Right renal cortex interstitium (tissue), 3 donors: ENCODE data around the gene MCOLN1. TPM values are rescaled to one million over a fixed set of nuclear protein-coding genes. Genes with fewer than 3 reads are reported as not detected.

ENCODE experiments used
- DNase-seq, 3 donors: peaks; one replicate each; pipeline ENCODE4 v3.0.0-alpha.2; 2013; ENCODE audit warnings: low read depth in 3 of 3, low spot score in 2 of 3
- polyA plus RNA-seq, 3 donors: library from polyadenylated mRNA; unstranded; fragments of 120-200 nt; gene quantifications; one replicate each; pipeline ENCODE4 v1.2.1, GENCODE V29; 2013; ENCODE audit not compliant: insufficient read length in 3 of 3

MCOLN1 gene
- polyA plus RNA-seq, 3 donors = 13.5 to 15.0 (median 13.9) TPM

- no peak for DNase-seq
Observed at GRCh38 chr19:7540761-7541474, 18.5 kb downstream of the MCOLN1 start.

- no peak for DNase-seq
Observed at GRCh38 chr19:7541475-7541824, 19.0 kb downstream of the MCOLN1 start.

DNA sequence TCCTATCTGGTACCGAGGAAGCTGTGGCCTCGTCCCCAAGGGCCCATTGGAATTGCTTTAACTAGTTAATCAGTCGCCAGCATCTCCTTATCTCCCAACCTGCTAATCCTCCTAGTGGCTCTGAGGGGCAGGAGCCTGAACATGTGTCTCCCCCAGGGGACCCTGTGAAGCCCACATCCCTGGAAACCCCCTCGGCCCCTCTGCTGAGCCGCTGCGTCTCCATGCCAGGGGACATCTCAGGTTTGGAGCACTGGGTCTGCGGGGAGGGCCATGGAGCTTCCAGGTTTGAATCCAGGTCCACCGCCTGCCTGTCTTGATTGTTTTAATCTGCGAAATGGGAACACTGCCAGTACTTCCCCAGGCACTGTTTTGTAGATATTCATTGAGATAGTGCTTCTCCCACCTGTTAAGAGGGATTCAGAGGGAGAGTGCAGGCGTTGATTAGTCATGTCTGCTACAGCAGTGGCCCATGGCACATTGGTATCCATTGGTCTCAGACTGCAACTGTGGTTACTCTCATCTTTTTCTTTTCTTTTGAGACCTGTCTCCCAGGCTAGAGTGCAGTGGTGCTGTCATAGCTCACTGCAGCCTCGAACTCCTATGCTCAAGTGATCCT lies 19.5 kb downstream of the MCOLN1 start:
- no peak for DNase-seq

DNA sequence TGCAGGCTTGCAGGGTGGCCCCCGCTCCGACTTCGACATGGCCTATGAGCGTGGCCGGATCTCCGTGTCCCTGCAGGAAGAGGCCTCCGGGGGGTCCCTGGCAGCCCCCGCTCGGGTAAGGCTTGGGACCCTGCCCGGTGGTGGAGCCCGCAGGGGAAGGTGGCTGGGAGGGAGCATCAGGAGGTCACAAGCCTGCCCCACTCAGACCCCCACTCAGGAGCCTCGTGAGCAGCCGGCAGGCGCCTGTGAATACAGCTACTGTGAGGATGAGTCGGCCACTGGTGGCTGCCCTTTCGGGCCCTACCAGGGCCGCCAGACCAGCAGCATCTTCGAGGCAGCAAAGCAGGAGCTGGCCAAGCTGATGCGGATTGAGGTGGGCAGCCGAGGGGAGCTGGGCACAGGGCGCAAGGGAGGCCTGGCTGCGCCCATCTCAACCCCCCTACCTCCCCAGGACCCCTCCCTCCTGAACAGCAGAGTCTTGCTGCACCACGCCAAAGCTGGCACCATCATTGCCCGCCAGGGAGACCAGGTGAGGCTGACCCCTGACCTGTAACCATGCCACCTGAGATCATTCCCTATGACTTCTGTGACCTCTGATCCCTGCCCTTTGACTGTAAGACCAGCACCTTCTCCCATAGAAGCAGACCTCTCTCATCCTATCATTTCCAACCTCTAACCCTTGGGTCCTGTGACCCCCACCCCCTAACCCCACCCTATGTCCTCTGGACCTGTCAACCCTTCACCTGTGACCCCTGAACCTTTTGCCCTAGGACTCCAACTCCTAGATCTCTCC lies 20.3 kb downstream of the MCOLN1 start:
- no peak for DNase-seq

DNA sequence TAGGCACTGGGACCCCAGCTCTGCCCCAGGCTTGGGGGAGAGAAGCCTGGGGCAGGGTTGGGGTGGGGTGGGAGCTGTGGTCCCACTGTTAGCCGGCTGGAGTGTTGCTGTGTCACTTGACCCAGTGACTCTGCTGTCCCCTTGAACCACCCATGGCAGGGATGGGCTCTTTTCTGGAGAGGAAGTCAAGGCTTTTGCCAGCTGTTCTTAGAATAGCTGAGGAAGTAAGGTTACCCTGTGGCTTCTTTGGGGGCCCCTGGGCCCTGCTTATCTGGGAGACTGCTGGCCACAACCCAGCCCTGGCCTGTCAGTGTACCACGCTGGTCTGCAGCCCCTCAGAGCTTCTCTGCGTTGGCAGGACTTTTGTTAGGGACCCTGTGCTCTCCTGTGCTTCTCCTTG lies 22.2 kb downstream of the MCOLN1 start:
- DNase-seq = no peak

GRCh38 chr19:7545300-7545699 lies 22.9 kb downstream of the MCOLN1 start:
- no peak for DNase-seq

DNA sequence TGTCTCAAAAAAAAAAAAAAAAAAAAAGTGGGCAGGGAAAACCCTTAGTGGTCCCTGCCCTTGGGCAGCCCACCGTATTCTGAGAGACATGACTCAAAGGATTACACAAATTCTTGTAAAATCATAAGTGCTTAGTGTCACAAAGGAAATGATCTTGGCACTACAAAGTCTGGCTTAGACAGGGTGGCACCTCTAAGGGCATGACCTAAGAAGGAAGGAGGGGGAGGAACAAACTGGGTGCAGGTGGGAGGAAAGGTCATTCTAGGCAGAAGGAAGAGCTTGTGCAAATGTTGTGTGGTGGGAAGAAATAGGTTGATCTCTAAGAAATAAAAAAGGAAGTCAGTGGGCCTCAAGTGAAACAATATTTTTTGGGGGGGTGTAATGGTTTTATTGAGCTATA lies 23.5 kb downstream of the MCOLN1 start:
- DNase-seq = no peak

DNA sequence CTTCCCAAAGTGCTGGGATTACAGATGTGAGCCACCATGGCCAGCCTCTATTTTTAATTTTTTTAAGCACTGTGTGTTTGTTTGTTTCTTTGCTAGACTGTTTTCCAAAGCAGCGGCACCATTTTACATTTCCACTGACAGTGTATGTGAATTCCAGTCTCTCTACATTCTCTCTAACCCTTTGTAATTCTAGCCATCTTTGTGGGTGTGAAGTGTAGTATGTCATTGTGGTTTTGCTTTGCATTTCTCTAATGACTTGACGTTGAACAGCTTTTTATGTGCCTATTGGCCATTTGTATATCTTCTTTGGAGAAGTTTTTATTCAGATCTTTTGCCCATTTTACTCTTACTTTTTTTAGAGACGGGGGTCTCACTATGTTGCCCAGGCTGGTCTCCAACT lies 24.7 kb downstream of the MCOLN1 start:
- DNase-seq = no peak

DNA sequence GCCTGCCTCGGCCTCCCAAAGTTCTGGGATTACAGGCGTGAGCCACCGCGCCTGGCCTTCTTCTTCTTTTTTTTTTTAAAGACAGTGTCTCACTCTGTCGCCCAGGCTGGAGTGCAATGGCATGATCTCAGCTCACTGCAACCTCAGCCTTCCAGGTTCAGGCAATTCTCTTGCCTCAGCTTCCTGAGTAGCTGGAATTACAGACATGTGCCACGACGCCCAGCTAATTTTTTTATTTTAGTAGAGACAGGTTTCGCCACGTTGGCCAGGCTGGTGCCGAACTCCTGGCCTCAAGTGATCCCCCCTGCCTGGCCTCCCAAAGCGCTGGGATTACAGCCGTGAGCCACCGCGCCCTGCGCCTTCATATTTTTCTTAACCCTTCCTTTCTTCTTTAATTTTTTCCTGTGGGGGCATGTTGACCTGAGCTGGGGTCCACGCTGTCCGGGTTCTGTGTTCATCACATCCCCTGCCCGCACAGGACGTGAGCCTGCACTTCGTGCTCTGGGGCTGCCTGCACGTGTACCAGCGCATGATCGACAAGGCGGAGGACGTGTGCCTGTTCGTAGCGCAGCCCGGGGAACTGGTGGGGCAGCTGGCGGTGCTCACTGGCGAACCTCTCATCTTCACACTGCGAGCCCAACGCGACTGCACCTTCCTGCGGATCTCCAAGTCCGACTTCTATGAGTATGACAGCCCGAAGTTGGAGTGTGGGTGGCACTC lies 27.2 kb downstream of the MCOLN1 start:
- DNase-seq = no peak

GRCh38 chr19:7550169-7550770 lies 27.8 kb downstream of the MCOLN1 start:
- DNase-seq = no peak

DNA sequence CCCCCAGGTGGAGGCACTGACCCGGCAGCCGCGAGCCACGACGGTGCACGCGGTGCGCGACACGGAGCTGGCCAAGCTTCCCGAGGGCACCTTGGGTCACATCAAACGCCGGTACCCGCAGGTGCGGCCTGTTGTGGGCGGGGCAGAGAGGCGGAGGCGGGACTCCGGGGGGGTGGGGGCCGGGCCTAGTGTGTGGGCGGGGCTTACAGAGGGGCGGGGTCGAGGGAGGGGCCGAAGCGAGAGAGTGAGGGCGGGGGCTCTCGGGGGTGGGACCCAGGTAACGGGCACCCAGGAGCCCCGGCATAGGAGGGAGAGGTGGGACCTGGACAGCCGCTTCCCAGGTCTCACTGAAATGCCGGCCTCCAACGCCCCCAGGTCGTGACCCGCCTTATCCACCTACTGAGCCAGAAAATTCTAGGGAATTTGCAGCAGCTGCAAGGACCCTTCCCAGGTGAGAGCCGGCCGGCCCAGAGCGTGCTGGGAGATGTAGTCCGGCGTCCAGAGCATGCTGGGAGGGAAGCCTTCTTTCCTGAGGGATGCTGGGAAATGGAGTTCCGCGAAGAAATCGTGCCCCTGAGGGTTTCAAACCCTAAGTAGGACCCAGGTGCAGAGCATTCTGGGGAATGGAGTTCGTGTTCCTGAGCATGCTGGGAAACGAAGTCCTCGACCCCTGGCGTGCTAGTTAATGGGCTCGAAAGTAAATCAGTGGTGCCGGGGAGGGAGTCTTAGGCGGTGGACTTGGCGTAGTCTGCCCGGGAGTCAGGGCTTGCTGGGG lies 28.8 kb downstream of the MCOLN1 start:
- DNase-seq = peak; percentile 80 to 91 (median 86)

- DNase-seq = no peak
Observed at GRCh38 chr19:7552781-7553180, 30.4 kb downstream of the MCOLN1 start.

GRCh38 chr19:7554565-7554964 lies 32.1 kb downstream of the MCOLN1 start:
- no peak for DNase-seq

- no peak for DNase-seq
Observed at GRCh38 chr19:7554990-7555864, 32.8 kb downstream of the MCOLN1 start.

DNA sequence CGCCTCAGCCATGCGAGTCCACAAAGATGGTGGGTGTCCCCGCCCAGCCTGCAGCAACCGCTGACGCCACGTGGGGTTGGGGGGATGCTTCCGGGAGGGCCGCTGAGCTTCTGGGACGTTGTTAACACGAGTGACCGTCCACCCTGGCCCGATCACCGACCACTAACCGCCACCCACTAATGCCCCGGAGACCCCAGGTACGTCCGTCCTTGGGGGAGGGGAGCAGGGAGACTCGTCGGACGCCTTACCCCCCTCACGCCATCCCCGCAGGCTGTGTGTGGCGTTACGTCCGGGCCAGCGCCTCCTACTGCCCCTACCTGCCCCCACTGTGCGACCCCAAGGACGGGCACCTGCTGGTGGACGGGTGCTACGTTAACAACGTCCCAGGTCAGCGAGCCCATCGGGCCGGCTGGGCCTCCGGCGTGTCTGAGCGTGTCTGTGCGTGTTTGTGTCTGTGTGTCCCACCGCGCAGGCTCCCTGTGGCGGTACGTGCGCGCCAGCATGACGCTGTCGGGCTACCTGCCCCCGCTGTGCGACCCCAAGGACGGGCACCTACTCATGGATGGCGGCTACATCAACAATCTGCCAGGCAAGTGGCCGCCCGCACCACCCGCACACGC lies 34.4 kb downstream of the MCOLN1 start:
- DNase-seq = no peak

DNA sequence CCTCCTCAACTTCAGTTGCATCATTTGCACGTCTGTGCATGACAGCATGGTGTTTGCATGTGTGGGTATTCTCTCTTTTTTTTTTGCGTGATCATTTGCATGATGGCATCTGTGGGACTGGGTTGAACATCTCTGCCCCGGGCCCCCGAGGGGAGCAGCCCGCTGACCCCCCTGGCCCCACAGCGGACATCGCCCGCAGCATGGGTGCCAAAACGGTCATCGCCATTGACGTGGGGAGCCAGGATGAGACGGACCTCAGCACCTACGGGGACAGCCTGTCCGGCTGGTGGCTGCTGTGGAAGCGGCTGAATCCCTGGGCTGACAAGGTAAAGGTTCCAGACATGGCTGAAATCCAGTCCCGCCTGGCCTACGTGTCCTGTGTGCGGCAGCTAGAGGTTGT lies 36.2 kb downstream of the MCOLN1 start:
- DNase-seq = no peak

DNA sequence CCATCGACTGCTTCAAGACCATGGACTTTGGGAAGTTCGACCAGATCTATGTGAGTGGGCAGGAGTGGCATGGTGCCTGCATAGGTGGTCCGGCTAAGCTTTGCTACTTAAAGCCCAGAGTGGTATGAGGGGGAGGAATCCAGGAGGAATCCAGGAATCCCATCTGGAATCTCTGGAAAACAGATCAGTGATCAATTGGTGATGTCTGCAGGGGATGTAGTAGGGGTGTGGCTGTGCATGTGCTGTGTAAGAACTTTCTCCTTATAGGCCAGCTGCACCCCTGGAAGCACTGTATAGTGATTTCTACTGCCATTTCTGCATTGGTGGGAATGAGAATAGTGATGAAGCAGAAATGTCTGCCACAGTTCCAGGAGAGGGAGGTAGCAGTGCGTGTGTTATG lies 36.7 kb downstream of the MCOLN1 start:
- no peak for DNase-seq

GRCh38 chr19:7560255-7560654 lies 37.8 kb downstream of the MCOLN1 start:
- no peak for DNase-seq

DNA sequence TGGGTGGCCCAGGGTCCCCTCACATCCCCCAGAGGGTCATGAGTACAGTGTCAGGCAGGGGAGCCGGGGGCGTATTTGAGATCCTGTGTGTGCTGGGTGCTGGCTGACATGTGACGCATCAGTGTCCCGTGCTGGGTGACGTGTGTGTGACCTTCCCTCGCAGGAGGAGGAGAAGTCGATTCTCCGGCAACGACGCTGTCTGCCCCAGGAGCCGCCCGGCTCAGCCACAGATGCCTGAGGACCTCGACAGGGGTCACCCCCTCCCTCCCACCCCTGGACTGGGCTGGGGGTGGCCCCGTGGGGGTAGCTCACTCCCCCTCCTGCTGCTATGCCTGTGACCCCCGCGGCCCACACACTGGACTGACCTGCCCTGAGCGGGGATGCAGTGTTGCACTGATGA lies 38.9 kb downstream of the MCOLN1 start:
- DNase-seq = no peak
